Subcutaneous adipose tissue (tissue), 4 donors: ENCODE results near the gene RBSN. TPM values are rescaled to one million over a fixed set of nuclear protein-coding genes. Genes with fewer than 3 reads are reported as not detected.

Experiments used
- CTCF ChIP-seq: fragments of 450-650 bp; IDR thresholded peaks from one replicate; pipeline ENCODE4 v1.5.1; 2016; ENCODE audit warnings: low read depth, mild to moderate bottlenecking, control low read depth, antibody characterized with exemption, moderate library complexity
- total RNA-seq, 4 donors: library from RNA; depleted of rRNA; stranded (reverse); fragments of >200 nt; gene quantifications; one replicate each; pipeline ENCODE4 v1.1.0, GENCODE V29; 2016

Gene RBSN
- total RNA-seq, 4 donors from 2014 or later, result 18.7 to 28.0 (median 26.2) TPM

GRCh38 chr3:15107075-15107947, 8.4 kb upstream of the RBSN start:
- TF ChIP-seq CTCF, result no peak

GRCh38 chr3:15102836-15103235, 3.9 kb upstream of the RBSN start:
- TF ChIP-seq CTCF, result no peak

GRCh38 chr3:15102256-15102655, 3.3 kb upstream of the RBSN start:
- TF ChIP-seq CTCF, result no peak

- no peak for TF ChIP-seq CTCF
Observed at GRCh38 chr3:15099364-15100098, 583 bp upstream of the RBSN start.

- no peak for TF ChIP-seq CTCF
Observed at GRCh38 chr3:15097891-15098290, 1.1 kb downstream of the RBSN start.

GRCh38 chr3:15096046-15096445, 2.9 kb downstream of the RBSN start:
- no peak for TF ChIP-seq CTCF

GRCh38 chr3:15094187-15094875, 4.6 kb downstream of the RBSN start:
- TF ChIP-seq CTCF, result no peak
